Effector memory CD4-positive, alpha-beta T cell (primary cell): ENCODE results near the gene FLAD1.

Experiments used
- DNase-seq, 3 donors: peaks; one replicate each; pipeline ENCODE4 v3.0.0-alpha.2; 2020
- H3K27ac ChIP-seq: 2 replicates; pipeline ENCODE4 v1.7.0; 2013; ENCODE audit warnings: mild to moderate bottlenecking, low read length, moderate library complexity; ENCODE audit not compliant: insufficient read depth, poor library complexity, severe bottlenecking
- H3K27me3 ChIP-seq: replicated peaks from 2 replicates; pipeline ENCODE4 v1.7.0; 2013; ENCODE audit warnings: mild to moderate bottlenecking, low read length; ENCODE audit not compliant: insufficient read depth, control insufficient read depth, poor library complexity, severe bottlenecking
- H3K36me3 ChIP-seq: 2 replicates; pipeline ENCODE4 v1.7.0; 2013; ENCODE audit warnings: mild to moderate bottlenecking, low read length, moderate library complexity; ENCODE audit not compliant: control insufficient read depth, insufficient read depth
- H3K4me1 ChIP-seq: 2 replicates; pipeline ENCODE4 v1.7.0; 2013; ENCODE audit warnings: low read length, mild to moderate bottlenecking; ENCODE audit not compliant: control insufficient read depth, insufficient read depth, poor library complexity, severe bottlenecking
- H3K4me3 ChIP-seq: 2 replicates; pipeline ENCODE4 v1.7.0; 2013; ENCODE audit warnings: low read length, low read depth, mild to moderate bottlenecking; ENCODE audit not compliant: insufficient read depth, poor library complexity, severe bottlenecking
- H3K9me3 ChIP-seq: 2 replicates; pipeline ENCODE4 v1.7.0; 2013; ENCODE audit warnings: mild to moderate bottlenecking, low read length, moderate library complexity; ENCODE audit not compliant: control insufficient read depth

FLAD1 gene

GRCh38 chr1:154952664-154953063, 30.5 kb upstream of the FLAD1 start:
- Histone ChIP-seq H3K4me3 (peak overlapping the region; percentile 43), H3K27me3 (no peaks in the 10 kb centered on the region), H3K36me3 (peaks cover 24% of the 10 kb centered on the region), H3K27ac (peak overlapping the region; percentile 99), H3K4me1 (peaks cover 61% of the 10 kb centered on the region), H3K9me3 (no peaks in the 10 kb centered on the region)
- DNase-seq = no peak

- H3K36me3 ChIP-seq = peaks cover 22% of the 10 kb centered on the region
- H3K4me1 ChIP-seq = peaks cover 61% of the 10 kb centered on the region
- no peaks in the 10 kb centered on the region for H3K9me3 ChIP-seq
- peak overlapping the region; percentile 99 for H3K27ac ChIP-seq
- DNase-seq = no peak
- H3K27me3 ChIP-seq = no peaks in the 10 kb centered on the region
- H3K4me3 ChIP-seq = peak overlapping the region; percentile 43
Observed at GRCh38 chr1:154953611-154954038, 29.5 kb upstream of the FLAD1 start.

- no peaks in the 10 kb centered on the region for H3K27me3 ChIP-seq
- peak overlapping the region; percentile 99 for H3K27ac ChIP-seq
- no peak for DNase-seq
- peaks cover 27% of the 10 kb centered on the region for H3K36me3 ChIP-seq
- H3K9me3 ChIP-seq = no peaks in the 10 kb centered on the region
- H3K4me1 ChIP-seq = peaks cover 61% of the 10 kb centered on the region
- H3K4me3 ChIP-seq = peak overlapping the region; percentile 43
Observed at GRCh38 chr1:154954541-154954940, 28.6 kb upstream of the FLAD1 start.

- peak; percentile 96 to 97 (median 96) for DNase-seq
- H3K27ac ChIP-seq = peak overlapping the region; percentile 99
- peak overlapping the region; percentile 60 for H3K4me3 ChIP-seq
- H3K27me3 ChIP-seq = no peaks in the 10 kb centered on the region
- H3K4me1 ChIP-seq = peaks cover 60% of the 10 kb centered on the region
- H3K36me3 ChIP-seq = peaks cover 28% of the 10 kb centered on the region
- no peaks in the 10 kb centered on the region for H3K9me3 ChIP-seq
Observed at GRCh38 chr1:154955039-154955717, 28.0 kb upstream of the FLAD1 start.

- Histone ChIP-seq H3K27me3 (no peaks in the 10 kb centered on the region), H3K4me1 (peaks cover 58% of the 10 kb centered on the region), H3K36me3 (peaks cover 23% of the 10 kb centered on the region), H3K9me3 (no peaks in the 10 kb centered on the region), H3K27ac (peak within 1 kb of the TSS; percentile 99), H3K4me3 (peak within 1 kb of the TSS; percentile 60)
- peak; percentile 65 to 80 (median 79) for DNase-seq
Observed at GRCh38 chr1:154955718-154956543, 27.2 kb upstream of the FLAD1 start, which contains the start of gene PBXIP1. TSS of gene PBXIP1 (minus strand) at chr1:154956099. CDS start at chr1:154953721, 2,378 bp downstream.

- Histone ChIP-seq H3K9me3 (no peaks in the 10 kb centered on the region), H3K4me1 (peaks cover 54% of the 10 kb centered on the region), H3K4me3 (peak overlapping the region; percentile 60), H3K27me3 (no peaks in the 10 kb centered on the region), H3K27ac (peak overlapping the region; percentile 99), H3K36me3 (peaks cover 17% of the 10 kb centered on the region)
- DNase-seq = no peak
Observed at GRCh38 chr1:154956544-154956941, 26.6 kb upstream of the FLAD1 start.

GRCh38 chr1:154957091-154957657, 26.0 kb upstream of the FLAD1 start:
- DNase-seq = no peak
- peaks cover 17% of the 10 kb centered on the region for H3K36me3 ChIP-seq
- no peaks in the 10 kb centered on the region for H3K9me3 ChIP-seq
- peak overlapping the region; percentile 99 for H3K27ac ChIP-seq
- peaks cover 50% of the 10 kb centered on the region for H3K4me1 ChIP-seq
- no peaks in the 10 kb centered on the region for H3K27me3 ChIP-seq
- H3K4me3 ChIP-seq = no peak overlapping the region

- peaks cover 47% of the 10 kb centered on the region for H3K4me1 ChIP-seq
Observed at GRCh38 chr1:154958036-154958435, 25.1 kb upstream of the FLAD1 start.

GRCh38 chr1:154958681-154959425, 24.3 kb upstream of the FLAD1 start:
- no peak for DNase-seq
- Histone ChIP-seq H3K27ac (peak overlapping the region; percentile 20), H3K27me3 (no peaks in the 10 kb centered on the region), H3K4me1 (peaks cover 39% of the 10 kb centered on the region), H3K4me3 (no peak overlapping the region), H3K36me3 (peaks cover 27% of the 10 kb centered on the region), H3K9me3 (no peaks in the 10 kb centered on the region)

More at GRCh38 chr1:154958036-154958435, 25.1 kb upstream of the FLAD1 start:
- no peaks in the 10 kb centered on the region for H3K27me3 ChIP-seq
- peak overlapping the region; percentile 99 for H3K27ac ChIP-seq
- DNase-seq = no peak
- H3K9me3 ChIP-seq = no peaks in the 10 kb centered on the region
- H3K4me3 ChIP-seq = no peak overlapping the region
- H3K36me3 ChIP-seq = peaks cover 19% of the 10 kb centered on the region
